K562 (cell line): ENCODE measurements around the gene PRCP. TPM values are rescaled to one million over a fixed set of nuclear protein-coding genes. Genes with fewer than 3 reads are reported as not detected.

Experiments used
- CLOCK ChIP-seq: fragments of 250-450 bp; sonication (Bioruptor Pico); IDR thresholded peaks from 2 replicates; pipeline ENCODE4 v1.4.0; 2020; ENCODE audit warnings: mild to moderate bottlenecking, moderate library complexity, borderline replicate concordance
- FOXK1 ChIP-seq: sonication (generic); formaldehyde crosslinking; IDR thresholded peaks from 2 replicates; pipeline ENCODE4 v1.8.0; 2022; ENCODE audit warnings: missing genetic modification reagents, mild to moderate bottlenecking, borderline replicate concordance
- FOXO4 ChIP-seq: fragments of 450-650 bp; formaldehyde crosslinking; IDR thresholded peaks from 2 replicates; pipeline ENCODE4 v1.4.0; 2020; ENCODE audit warnings: mild to moderate bottlenecking, moderate library complexity
- FUS ChIP-seq: fragments of 200-400 bp; formaldehyde crosslinking; optimal IDR thresholded peaks from 2 replicates; pipeline ENCODE3; 2017; ENCODE audit warnings: low read depth, low read length
- MAZ ChIP-seq, 2 experiments: fragments of 450-650 bp in 1 of 2; sonication (generic) in 1 of 2; formaldehyde crosslinking; IDR thresholded peaks in 1 of 2; conservative IDR thresholded peaks in 1 of 2; 2 replicates each; pipeline versions ENCODE4 v1.4.0 to v1.5.0; 2020; ENCODE audit warnings: mild to moderate bottlenecking in 1 of 2, missing genetic modification reagents in 1 of 2
- MYNN ChIP-seq, 2 experiments: sonication (generic); formaldehyde crosslinking in 1 of 2; IDR thresholded peaks; 2 replicates each; pipeline versions ENCODE4 v1.5.0 to v1.6.1; 2016 to 2020; ENCODE audit warnings: antibody characterized with exemption in 1 of 2, missing genetic modification reagents in 1 of 2
- NBN ChIP-seq: fragments of 450-650 bp; IDR thresholded peaks from 2 replicates; pipeline ENCODE4 v1.6.1; 2016; ENCODE audit warnings: low read depth, mild to moderate bottlenecking
- NFXL1 ChIP-seq: fragments of 450-650 bp; formaldehyde crosslinking; IDR thresholded peaks from 2 replicates; pipeline ENCODE4 v1.4.0; 2021; ENCODE audit warnings: mild to moderate bottlenecking
- NR4A1 ChIP-seq, 2 experiments: fragments of 250-450 bp in 1 of 2; fragments of 450-650 bp in 1 of 2; sonication (Bioruptor Pico) in 1 of 2; IDR thresholded peaks; 2 replicates each; pipeline versions ENCODE4 v1.4.0 to v1.6.1; 2016 to 2020; ENCODE audit warnings: mild to moderate bottlenecking in 2 of 2, missing compliant biosample characterization in 1 of 2, missing genetic modification characterization in 1 of 2, moderate library complexity in 1 of 2
- ZHX1 ChIP-seq: fragments of 150-350 bp; conservative IDR thresholded peaks from 2 replicates; pipeline ENCODE4 v1.6.1; 2014; ENCODE audit warnings: low read length
- ZMIZ1 ChIP-seq, 2 experiments: fragments of 150-350 bp in 1 of 2; IDR thresholded peaks; 2 replicates each; pipeline ENCODE4 v1.6.1; 2012 to 2016; ENCODE audit warnings: low read depth in 2 of 2, low read length in 2 of 2, mild to moderate bottlenecking in 1 of 2, moderate library complexity in 1 of 2
- ZNF395 ChIP-seq: fragments of 200-800 bp; sonication (Bioruptor generic); IDR thresholded peaks from 2 replicates; pipeline ENCODE4 v1.6.1; 2017; ENCODE audit warnings: missing genetic modification characterization, missing compliant biosample characterization
- polyA plus RNA-seq, 8 experiments: library from polyadenylated mRNA; depleted of rRNA in 4 of 8; stranded (reverse) in 5 of 8; unstranded in 3 of 8; fragments of >200 nt; fragmentation: Nextera tagmentation in 2 of 8; fragmentation: Illumina TruSeq in 1 of 8; extraction: Ambion mirVana in 2 of 8; extraction: Trizol in 1 of 8; gene quantifications; 2 replicates each; pipeline versions ENCODE4 v1.2.1 to v1.2.3, GENCODE V29; 2011 to 2014; ENCODE audit warnings: inconsistent platforms in 1 of 8, missing spikeins in 1 of 8
- total RNA-seq, 7 experiments: library from RNA; depleted of rRNA in 6 of 7; stranded (reverse); fragments of >200 nt in 6 of 7; fragmentation: Illumina TruSeq in 2 of 7; extraction: Trizol in 2 of 7; gene quantifications; 2 replicates each; pipeline versions ENCODE4 v1.2.1 to v1.2.3, GENCODE V29; 2011 to 2021; ENCODE audit warnings: low replicate concordance in 1 of 7

The PRCP gene
- total and polyA plus RNA-seq, 9 of the 15 experiments (the other 6 are each of a cell fraction or from before 2014, with no cell fraction given) = 9.5 to 43.1 (median 23.2) TPM

GRCh38 chr11:82900277-82901164, at the start of gene PRCP (continued):
- TF ChIP-seq ZMIZ1 (IDR thresholded peaks at IDR 0.05; ENCODE audit: low read depth in 2 of 2, low read length in 2 of 2) = 0 out of 4 replicates have a peak, but pooled peaks of 1 of the 2 experiments have one; percentile 16
- no peak for TF ChIP-seq FOXK1 (CRISPR knock-in tag)
- no peak for TF ChIP-seq FUS
- TF ChIP-seq ZNF395 (CRISPR knock-in tag) = no peak
- peak; percentile 67 to 78 for TF ChIP-seq MAZ (CRISPR knock-in tag; conservative IDR thresholded peaks at IDR 0.05 in 1 of 2, IDR thresholded peaks at IDR 0.05 in 1 of 2)
- TF ChIP-seq MYNN (IDR thresholded peaks at IDR 0.05) = no peak
- no peak for TF ChIP-seq MYNN (CRISPR knock-in tag; IDR thresholded peaks at IDR 0.05)
- TF ChIP-seq CLOCK = no peak
- TF ChIP-seq FOXO4 = no peak
- no peak for TF ChIP-seq NFXL1
- TF ChIP-seq ZHX1 = no peak
- TF ChIP-seq NBN = peak; percentile 83
- TF ChIP-seq NR4A1 (CRISPR knock-in tag; IDR thresholded peaks at IDR 0.05) = no peak
- TF ChIP-seq NR4A1 (tag; IDR thresholded peaks at IDR 0.05) = no peak
